Kidney tubule cell (primary cell): Measurements from ENCODE around the gene CMIP.
A peak's percentile ranks its signal among the peaks of the same experiment; 100 is the strongest.

Experiments
- DNase-seq: peaks from one replicate; pipeline ENCODE4 v3.0.0-alpha.2; 2018; ENCODE audit warnings: low spot score

The CMIP gene

DNA sequence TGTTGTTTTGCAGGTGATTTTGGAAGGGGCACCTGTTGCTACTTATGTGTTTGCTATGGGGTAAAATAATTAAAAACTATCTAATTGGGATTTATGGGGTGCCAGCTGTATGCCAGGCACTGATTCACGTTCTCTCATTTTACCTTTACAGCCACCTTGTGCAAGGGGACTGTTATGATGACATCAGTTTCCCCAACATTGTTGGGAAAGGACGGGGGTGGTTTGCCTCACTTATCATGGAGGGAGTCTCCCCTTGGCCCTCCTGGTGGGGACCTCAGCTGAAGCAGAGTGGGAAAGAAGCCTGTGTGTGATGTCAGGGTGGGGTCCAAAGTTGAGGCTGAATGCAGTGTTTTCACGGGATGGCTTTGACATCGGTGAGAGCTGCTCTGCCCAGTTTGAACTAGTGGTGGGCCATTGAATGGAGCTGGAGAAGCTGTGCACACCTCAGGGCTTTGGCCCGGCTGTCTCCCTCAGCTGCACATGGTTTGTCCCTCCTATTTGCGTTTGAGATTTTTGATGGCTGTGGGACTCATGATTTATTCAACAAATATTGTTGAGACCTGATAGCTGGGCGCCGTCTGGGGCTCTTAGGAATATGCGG lies 36.1 kb downstream of the CMIP start:
- no peak for DNase-seq

DNA sequence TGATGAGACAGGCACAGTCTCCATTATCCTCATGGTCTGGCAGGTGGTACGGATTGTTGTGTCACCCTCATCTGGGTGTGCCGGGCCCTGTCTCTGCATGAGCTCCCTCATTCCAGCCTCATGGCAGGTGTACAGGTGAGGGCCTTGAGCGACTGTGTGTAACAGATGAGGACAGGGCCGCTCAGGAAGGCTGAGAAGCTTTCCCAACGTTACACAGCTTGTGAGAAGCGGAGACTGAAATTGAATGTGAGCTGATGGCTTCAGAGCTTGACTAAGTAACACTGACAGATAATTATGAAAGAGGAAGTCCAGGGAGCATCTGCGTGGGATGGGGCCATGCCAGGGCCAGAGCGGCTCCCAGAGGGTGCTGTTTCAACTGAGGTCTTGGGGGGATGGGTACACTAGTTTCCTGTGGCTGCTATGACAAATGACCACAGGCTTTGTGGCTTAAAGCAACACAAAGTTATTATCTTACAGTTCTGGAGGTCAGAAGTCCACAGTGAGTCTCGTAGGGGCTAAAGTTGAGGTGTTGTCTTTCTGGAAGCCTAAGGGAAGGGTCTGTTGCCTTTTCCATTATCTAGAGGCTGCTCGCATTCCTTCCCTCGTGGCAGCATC lies 36.7 kb downstream of the CMIP start:
- peak; percentile 66 for DNase-seq

DNA sequence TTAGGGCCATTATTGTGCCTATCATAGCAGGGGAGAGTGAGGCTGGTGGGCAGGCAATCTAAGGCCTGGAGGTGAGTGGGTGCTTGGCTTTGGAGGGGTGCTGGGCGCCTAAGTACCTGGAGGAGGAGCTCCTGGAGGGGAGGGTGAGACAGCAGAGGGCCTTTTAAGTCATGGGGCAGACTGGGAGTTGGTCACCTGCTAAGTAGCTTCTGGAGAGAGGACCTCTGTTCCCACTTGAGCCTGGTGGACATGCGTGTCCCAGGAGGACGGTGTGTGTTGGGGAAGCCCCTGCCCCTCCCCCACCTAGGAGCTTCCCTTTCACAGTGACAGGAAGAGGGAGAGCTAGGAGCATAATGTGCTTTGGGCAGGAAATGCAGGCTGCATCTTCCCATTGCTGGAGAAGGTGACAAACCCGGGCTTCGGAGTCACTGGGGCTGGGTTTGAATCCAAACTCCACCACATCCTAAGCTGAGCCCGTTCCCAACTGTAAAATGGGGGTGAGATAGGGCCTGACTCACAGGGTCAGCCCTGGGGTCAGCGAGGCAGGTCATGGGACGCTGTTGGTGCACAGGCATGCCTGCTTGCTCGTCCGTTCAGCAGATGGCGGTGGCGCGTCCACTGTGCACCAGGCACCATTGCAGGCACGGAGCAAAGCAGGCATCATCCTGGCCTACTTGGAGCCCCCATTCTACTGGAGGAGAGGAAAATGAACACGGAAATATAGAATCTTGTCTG lies 37.9 kb downstream of the CMIP start:
- no peak for DNase-seq

DNA sequence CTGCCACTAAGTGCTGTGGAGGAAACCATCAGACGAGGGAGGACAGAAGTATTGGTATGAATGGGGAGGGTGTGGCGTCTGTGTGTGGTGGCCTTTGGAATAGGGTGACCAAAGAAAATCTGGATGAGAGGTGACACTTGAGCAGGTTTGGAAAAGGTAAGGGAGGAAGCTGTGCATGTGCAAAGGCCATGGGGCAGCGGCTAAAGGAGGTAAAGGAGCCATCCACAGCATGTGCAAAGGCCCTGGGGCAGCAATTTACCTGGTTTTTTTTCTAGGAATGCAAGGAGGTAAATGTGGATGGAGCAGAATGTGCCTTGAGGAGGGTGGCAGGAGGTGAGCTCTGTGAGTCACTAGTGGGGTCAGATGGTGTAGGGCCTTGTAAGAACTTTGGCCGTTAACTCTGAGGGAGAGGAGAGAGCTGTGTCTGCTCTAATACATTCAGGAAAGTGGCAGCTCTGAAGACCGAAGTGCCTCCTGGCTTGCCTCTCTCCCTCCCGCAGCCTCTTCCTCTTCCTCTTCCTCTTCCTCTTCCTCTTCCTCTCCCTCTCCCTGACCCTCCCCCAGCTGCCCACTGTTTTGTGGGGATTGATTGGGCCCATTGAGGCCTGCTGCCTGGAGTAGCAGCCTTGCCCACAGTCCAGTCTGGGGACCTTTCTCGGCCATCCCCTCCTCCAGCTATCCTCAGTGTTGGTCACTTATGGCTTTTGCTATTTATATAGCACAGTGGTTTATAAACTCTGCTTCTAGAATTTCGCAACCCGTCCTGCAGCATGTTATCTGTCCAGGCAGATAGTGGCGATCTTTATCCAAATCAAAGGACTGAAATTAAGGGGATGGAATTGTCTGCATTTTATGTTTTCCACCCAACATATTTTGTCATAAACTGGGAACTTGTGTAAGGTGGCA lies 38.7 kb downstream of the CMIP start:
- DNase-seq, result no peak

DNA sequence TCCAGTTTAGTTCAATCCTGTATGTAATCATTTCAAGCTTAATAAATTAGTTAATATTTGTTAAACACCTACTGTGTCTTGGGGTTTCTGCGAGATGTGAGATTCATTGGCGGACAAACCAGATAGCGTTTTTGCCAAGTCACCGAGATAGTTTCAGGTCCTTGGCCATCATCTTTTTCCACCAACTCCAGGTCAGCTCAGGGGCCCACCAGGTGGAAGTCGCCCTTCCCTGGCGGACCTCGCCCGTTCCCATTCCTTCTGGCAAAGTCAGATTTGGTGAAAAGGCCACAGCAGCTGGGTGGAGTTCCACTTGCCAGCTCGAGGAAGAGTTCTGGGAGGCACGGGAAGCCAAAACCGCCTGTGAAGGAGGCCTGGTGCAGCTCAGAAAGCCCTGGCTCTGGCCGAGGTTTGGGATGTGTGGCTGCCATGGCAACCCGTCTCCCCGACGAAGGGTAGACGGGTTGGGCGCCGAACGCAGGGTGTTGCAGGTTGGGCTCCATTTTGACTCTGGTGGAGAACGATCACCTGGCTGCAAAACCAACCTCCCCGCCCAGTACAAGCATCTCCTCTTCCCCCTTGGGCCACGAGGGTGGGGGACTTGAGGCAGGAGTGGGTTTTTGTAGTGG lies 39.5 kb downstream of the CMIP start:
- no peak for DNase-seq

DNA sequence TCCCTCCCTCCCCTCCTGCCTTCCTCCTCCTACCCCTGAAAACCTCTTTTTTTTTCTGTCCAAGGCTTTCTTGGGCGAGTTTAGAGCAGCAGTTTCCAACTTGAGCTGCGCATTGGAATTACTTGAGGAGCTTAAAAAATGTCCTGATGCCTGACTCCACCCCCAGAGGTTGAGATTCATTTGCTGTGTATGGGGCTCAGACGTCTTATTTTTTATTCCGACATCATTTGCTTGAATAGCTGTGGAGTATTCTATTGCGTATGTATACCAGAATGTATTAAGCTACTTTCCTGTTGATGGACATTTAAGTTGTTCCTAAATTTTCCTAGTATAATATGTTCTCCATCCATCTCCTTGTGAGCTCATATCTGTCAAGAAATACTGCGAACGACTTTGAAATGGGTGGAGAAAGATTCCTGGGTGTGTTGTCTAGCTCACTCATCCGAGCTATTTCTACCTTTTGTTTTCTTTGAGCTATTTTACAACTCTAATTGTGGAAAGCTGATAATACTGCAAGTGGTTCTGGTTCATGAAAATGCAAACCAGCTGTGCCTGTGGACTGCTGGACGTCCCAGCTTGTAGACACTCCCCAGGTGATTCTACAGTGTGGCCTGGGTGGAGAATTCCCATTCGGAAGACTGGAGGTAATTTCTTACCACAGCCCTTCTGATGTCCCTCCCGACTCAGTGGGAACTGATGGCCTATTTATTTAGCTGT lies 40.5 kb downstream of the CMIP start:
- DNase-seq, result no peak

DNA sequence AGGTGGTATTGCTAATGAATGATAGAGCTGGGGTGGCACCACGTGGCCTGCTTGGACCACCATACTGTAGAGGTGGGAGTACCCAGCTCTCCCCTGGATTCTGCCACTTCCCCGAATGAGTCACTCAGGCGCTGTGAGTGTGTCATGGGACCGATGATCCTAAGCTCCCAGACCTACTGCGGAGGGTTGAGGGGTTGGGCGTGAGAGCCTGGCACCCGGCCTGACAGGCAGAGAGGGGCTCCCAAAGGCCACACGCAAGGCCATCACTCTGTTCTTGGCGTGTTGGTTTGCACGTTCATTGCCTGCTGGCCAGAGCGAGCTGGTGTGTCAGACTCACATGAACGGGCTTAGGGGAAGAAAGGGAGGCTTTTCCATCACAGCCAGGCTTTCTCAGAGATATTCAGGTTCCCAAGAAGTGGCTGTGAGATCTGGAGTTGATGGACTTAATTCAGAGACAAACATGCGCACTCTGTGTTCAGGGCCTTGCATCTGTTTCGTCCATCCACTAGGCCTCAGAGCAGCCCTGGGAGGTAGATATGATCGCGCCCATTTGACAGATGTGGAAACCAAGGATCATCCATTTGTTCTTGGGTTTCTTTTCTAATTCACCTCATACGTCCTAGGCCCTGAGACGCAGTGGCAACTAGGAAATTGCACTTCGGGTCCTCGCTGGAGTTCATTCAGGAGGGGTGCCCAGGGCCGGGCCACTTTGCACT lies 41.4 kb downstream of the CMIP start:
- peak; percentile 46 for DNase-seq

DNA sequence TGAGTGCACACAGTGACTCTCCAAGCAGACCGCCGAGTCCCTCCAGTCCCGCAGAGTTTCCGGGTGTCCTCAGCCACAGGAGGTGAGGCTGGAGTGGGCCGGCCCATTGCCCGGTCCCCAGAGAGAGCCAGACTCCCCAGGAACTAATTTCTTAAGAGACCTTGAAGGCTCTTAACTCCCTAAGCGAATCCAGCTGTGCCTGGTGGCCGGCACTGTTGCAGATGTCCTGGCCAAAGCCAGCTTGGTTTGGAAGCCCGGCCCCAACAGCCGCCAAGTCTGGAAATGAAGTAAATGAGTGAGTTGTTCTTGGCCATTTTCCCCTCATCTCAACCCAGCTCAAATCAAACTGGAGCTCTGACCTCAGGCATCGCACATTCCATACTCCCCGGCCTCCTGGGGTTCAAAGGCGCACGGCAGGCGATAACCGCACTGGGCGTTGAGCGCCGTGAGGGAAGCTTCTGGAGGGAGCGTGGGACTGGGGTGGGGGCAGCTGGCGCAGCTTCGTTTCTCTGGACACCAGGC lies 42.0 kb downstream of the CMIP start:
- no peak for DNase-seq

DNA sequence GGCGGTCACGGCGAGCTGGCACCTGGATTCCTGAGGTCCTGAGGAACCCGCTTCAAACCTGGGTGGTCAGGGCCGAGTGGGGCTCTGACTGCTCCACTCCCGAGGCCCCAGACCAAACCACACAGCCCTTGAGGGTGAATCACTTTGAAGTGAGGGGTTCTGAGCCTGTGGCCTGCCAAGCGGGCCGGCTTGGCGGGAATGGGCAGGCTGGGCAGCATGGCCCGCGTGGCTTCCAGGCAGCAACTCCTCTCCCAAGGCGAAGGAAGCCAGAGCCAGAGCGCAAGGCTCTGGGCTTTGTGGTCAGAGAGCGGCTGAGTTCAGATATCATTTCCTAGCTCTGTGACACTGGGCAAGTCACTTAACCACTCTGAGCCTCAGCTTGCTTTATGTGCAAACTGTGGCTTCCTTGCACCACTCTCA lies 42.7 kb downstream of the CMIP start:
- peak; percentile 23 for DNase-seq

DNA sequence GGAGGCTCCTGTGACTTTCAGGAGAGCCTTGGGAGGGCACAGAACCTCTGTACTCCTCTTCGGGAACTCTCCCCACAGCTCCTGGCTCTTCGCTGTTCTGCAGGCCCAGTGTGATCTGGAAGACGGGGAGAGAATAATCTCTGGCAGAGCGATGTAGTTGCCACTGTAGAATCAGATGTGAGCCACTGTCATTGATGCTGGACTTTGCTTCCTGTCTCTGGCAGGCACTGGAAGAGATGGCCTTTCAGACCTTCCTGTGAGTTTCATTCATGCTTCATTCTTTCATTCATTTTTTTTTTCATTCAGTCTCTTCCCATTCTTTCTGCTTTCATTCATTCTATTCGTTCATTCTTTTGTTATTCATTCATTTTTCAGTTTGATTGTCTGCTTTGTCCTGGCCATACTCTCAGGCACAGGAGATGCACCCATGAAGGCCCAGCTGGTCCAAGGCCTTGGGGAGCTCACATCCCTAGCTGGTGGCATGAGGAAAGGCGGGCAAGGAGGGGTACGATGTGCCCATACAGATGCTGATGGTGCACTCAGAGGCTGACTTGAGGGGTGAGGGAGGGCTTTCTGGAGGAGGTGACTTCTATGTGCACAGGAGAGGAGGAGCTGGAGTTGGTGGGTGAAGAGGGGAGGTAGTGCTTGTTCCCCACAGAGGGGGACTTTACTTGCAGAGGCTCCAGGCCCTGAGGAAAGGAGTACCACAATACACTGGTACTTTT lies 44.2 kb downstream of the CMIP start:
- DNase-seq, result no peak

DNA sequence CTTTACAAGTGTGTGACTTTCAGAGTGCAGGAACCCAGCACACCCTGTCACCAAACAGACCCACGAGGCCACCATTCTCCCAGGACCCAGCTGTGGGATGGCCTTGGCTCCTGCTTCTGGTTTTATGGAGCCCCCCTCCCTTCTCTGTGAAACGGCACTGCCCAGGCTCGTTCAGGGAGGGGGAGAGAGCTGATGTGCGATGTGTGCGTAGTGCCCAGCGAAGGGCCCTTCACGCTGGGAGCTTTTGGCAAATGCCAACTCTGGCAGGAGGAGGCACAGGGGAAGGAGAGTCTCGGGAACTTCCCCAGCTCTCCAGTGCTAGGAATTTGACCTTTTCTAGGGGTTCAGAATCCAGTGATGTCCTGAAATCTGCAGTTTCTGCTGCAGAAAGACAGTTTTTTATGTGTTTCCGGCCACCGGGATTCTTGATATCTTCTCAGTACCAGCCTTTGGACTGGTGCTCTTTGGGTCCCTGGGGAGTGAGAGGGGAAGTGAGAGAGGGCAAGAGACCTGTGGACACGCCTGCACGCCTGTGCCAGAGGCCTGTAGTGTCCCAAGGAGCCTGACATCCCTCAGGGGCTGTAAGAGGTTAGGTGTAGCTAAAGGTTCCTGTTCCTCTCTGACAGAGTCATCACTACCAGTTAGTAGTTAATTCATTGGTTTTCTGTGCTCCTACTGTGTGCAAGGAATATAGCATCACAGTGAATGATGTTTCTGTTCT lies 45.1 kb downstream of the CMIP start:
- no peak for DNase-seq

DNA sequence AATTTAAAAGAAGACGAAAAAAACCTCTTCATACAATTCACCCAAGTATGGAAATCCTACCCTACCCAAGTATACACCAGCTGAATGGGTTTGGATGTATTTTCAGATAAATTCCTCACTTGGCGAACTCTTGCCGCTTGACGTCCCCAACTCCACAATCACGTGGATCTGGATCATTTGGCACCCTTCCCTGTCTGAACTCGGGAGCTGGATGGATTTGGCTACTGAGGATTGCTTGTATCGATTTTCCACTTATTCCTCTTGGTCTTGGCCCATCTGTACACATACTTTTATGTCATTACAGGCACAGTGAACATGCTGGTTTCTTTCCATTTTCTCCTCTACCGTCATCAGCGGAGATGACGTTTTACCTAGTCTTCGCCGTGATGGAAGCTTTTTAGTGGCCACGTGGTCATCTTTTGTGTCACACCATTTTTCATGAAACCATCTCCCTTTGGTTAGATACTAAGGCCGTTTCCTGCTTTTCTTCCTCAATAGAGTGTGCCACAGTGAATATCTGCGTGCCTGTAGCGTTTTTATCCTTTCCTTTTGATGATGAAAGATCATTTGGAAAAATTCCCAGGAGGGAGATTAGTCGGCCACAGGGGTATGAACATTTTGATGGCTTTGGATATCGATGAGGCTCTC lies 47.1 kb downstream of the CMIP start:
- no peak for DNase-seq

DNA sequence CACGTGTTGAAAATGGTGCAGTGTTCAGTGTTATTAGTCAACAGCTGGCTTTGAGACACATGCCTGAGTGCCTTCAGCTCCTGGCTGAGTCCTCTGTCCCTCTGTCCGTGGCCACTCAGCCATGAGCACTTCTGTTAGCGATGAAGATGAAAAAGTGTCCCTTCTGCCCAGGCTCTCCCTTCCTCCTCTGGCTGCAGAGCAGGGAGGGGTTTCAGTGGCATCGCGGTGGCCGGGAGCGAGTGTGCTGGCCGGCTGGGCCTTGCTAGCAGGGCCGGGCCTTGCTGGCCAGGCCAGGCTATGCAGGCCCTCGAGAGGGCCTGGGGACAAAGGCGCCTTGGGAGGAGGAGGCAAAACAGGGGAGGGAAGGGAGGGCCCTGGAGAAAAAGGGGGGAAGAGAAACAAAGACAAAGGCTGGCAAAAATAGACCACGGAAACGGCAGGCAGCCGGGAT lies 47.7 kb downstream of the CMIP start:
- peak; percentile 43 for DNase-seq

DNA sequence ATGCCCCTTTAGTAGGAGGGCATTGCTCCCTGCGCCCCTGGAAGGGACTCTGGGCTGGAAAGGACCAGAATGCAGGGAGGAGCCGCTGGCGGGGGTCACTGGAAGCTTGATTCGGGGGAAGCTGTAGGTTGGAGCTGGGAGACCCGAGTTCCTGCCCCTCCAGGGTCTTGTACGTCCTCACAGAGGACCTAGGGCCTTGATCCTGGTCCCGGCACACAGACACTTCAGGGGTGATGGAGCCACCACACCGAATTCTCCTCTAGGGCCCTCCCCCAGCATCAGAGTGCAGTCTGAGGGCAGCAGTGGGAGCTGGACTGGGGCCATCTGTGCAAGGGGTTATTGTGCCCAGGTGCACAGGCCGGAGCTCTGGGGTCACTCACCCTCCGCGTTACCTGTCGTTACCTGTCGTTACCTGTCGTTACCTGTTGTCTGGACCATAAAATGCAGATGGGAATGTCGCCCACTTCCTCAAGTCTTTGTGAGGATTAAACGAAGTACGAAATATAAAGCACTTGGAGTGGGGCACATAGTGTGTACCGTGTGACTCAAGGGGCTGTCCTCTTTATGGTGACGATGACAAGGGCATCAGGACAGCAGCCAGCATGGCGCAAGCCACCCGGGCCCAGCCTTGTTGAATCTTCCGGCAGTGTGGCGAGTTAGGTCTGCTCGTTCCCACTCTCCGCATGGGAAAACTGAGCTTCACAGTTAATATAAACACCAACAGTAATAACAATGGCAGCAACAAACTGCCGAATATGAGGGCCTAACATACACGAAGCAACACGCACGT lies 48.6 kb downstream of the CMIP start:
- DNase-seq, result no peak

DNA sequence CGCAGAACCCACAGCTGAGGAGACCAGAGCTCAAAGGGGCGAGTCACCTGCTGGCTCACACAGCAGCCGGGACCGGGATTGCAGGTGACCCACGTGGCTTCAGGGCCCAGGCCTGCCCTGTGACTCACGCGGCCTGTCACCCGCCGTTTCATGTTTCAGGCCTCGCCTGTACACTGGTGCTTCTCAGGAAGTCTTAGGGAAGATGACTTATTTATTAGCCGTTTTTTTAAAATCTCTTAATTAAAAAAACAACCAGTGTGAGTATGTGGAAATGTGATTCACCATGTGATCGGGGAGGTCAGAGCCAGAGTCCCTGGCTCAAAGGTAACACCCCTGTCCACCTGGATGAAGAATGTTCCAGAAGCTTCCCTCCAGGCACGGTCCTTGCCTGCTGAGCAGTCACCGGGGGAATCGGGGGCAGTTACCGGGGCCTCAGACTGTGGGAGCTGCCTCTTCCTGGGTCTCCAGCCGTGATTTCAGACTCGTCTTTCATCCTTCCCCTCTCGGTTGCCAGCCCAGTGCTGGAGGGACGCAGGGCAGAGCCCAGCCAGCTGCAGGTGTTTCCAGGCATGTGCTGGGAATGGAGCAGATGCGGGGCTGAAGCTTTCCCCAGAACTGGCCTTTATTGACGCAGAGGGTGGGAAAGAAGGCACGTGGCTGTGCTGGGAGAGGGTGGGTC lies 49.3 kb downstream of the CMIP start:
- DNase-seq, result peak; percentile 96

DNA sequence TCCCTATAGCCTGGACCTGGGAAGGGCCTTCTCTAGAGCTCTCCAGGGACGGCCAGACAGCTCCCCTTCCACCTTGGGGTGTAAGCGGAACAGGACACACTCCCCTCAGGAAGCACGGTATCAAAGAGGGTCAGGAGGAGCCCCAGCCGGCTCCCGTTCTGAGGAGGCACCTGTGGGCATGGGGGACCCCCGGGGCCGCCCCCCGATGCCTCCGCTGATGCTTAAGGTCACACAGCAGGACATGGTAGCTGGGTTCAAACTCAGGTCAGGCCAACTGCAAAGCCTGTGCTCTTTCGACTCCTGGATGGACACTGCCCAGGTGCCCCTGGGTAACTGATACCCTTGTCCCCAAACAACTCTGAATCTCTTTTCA lies 49.8 kb downstream of the CMIP start:
- no peak for DNase-seq

DNA sequence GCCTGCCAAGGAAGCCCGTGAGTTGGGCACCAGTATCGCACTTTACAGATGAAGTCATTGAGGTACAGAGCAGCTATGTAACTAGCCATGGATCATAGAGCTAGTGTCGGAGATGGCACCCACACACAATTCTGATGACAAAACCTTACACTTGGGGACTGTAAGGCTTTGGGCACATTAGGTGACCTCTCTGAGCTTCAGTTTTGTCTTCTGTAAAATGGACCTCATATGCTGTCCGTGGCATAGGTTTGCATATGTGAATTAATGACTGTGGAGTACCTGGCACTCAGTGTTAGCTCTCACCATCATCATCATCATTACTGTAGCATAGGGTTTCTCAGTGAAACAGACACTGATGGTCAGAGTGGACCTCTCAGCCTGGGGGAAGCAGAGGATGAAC lies 50.3 kb downstream of the CMIP start:
- DNase-seq, result no peak
